NB4 (cell line): Measurements from ENCODE around the gene CAMK2G.

Experiments used
- DNase-seq: peaks from one replicate; pipeline ENCODE4 v3.0.0; 2010; ENCODE audit warnings: low read depth
- H3K4me3 ChIP-seq: one replicate; pipeline ENCODE4 v1.5.1; 2011; ENCODE audit warnings: mild to moderate bottlenecking, low read depth, low read length, moderate library complexity
- CTCF ChIP-seq: IDR thresholded peaks from one replicate; pipeline ENCODE4 v1.5.1; 2012; ENCODE audit warnings: low read depth, low read length
- MAX ChIP-seq: IDR thresholded peaks from 2 replicates; pipeline ENCODE4 v1.6.1; 2011; ENCODE audit warnings: low read depth, low read length
- MYC ChIP-seq: IDR thresholded peaks from 2 replicates; pipeline ENCODE4 v1.6.1; 2011; ENCODE audit warnings: low read depth, low read length
- POLR2A ChIP-seq: IDR thresholded peaks from 2 replicates; pipeline ENCODE4 v1.6.1; 2011; ENCODE audit warnings: mild to moderate bottlenecking; ENCODE audit not compliant: insufficient read length; ENCODE audit errors: extremely low read depth

The CAMK2G gene

GRCh38 chr10:73808021-73808815 is 66.1 kb downstream of the CAMK2G start:
- H3K4me3 ChIP-seq: no peak overlapping the region
- TF ChIP-seq POLR2A (no peak), CTCF (no peak), MYC (no peak), MAX (no peak)
- DNase-seq: no peak

- TF ChIP-seq POLR2A: no peak
- TF ChIP-seq MAX: no peak
- no peak for TF ChIP-seq CTCF
- no peak for TF ChIP-seq MYC
- DNase-seq: no peak
- H3K4me3 ChIP-seq: no peak overlapping the region
Measured at GRCh38 chr10:73807471-73807870, 66.9 kb downstream of the CAMK2G start.

GRCh38 chr10:73806176-73806950 is 68.0 kb downstream of the CAMK2G start:
- TF ChIP-seq CTCF: no peak
- no peak for TF ChIP-seq POLR2A
- no peak for TF ChIP-seq MAX
- TF ChIP-seq MYC: no peak
- no peak overlapping the region for H3K4me3 ChIP-seq

GRCh38 chr10:73803680-73804286 is 70.6 kb downstream of the CAMK2G start:
- TF ChIP-seq CTCF (no peak), MAX (no peak), MYC (no peak), POLR2A (no peak)
- no peak overlapping the region for H3K4me3 ChIP-seq
- DNase-seq: no peak

More at GRCh38 chr10:73806176-73806950, 68.0 kb downstream of the CAMK2G start:
- DNase-seq: no peak

GRCh38 chr10:73802276-73802991 is 71.9 kb downstream of the CAMK2G start:
- H3K4me3 ChIP-seq: no peak overlapping the region
- TF ChIP-seq MAX: no peak
- no peak for TF ChIP-seq CTCF
- no peak for TF ChIP-seq MYC
- no peak for TF ChIP-seq POLR2A
- no peak for DNase-seq
